Thyroid gland (tissue), 4 donors: ENCODE results near the gene PELI1.

Experiments used
- POLR2A ChIP-seq, 2 donors: fragments of 450-650 bp; IDR thresholded peaks; one replicate each; pipeline ENCODE4 v1.6.1; 2017; ENCODE audit warnings: antibody characterized with exemption in 2 of 2, mild to moderate bottlenecking in 2 of 2, moderate library complexity in 1 of 2
- TF ChIP-seq, protein P1 (sequence below), 6 experiments: fragments of 200-600 bp in 3 of 6; fragments of 450-650 bp in 3 of 6; sonication (generic) in 3 of 6; IDR thresholded peaks; one replicate each; pipeline ENCODE4 v1.5.1; 2016 to 2019; ENCODE audit warnings: antibody characterized with exemption in 6 of 6, mild to moderate bottlenecking in 2 of 6, inconsistent platforms in 1 of 6, moderate library complexity in 1 of 6

DNA sequence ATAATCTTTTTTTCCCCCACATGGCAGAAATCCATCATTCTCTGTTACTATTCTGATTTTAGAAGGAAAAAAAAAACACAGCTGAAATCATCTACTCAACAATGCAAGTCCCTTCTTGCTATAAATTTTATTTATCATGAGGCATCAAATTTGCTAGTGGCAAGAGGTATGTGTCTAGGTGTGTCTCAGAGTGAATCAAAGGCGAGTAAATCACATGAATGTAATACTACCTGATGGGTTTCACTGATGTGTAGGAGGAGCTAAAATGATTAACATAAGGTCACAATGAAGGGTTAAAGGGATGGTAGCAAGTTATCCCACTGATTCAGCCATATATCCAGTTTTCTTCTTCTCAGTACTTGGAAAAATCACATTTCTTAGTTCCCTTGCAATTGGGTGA, 24.5 kb upstream of the PELI1 start:
- TF ChIP-seq, protein P1, sequence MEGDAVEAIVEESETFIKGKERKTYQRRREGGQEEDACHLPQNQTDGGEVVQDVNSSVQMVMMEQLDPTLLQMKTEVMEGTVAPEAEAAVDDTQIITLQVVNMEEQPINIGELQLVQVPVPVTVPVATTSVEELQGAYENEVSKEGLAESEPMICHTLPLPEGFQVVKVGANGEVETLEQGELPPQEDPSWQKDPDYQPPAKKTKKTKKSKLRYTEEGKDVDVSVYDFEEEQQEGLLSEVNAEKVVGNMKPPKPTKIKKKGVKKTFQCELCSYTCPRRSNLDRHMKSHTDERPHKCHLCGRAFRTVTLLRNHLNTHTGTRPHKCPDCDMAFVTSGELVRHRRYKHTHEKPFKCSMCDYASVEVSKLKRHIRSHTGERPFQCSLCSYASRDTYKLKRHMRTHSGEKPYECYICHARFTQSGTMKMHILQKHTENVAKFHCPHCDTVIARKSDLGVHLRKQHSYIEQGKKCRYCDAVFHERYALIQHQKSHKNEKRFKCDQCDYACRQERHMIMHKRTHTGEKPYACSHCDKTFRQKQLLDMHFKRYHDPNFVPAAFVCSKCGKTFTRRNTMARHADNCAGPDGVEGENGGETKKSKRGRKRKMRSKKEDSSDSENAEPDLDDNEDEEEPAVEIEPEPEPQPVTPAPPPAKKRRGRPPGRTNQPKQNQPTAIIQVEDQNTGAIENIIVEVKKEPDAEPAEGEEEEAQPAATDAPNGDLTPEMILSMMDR (IDR thresholded peaks at IDR 0.05), result no peak
- no peak for TF ChIP-seq POLR2A (IDR thresholded peaks at IDR 0.05)
